Measurements from ENCODE around the gene GPR156. TPM values are rescaled to one million over a fixed set of nuclear protein-coding genes. Genes with fewer than 3 reads are reported as not detected.

GPR156 gene
- total and polyA plus RNA-seq, 9 of the 15 experiments (the other 6 are each of a cell fraction or from before 2014, with no cell fraction given), result 0.07 to 0.14 (median 0.12) TPM; not detected in 5

GRCh38 chr3:120281261-120281660 is 3.8 kb downstream of the GPR156 start (continued):
- no peak for TF ChIP-seq ATF2 (CRISPR knock-in tag; IDR thresholded peaks at IDR 0.05)
- no peak for TF ChIP-seq PHF20 (IDR thresholded peaks at IDR 0.05; ENCODE audit: partially characterized antibody)
- no peak for TF ChIP-seq DDX20 (tag; IDR thresholded peaks at IDR 0.05; ENCODE audit: low read depth)
- TF ChIP-seq ZNF609 (CRISPR knock-in tag; IDR thresholded peaks at IDR 0.05; ENCODE audit: borderline replicate concordance), result no peak
- TF ChIP-seq ERF (CRISPR knock-in tag; IDR thresholded peaks at IDR 0.05), result no peak
- no peak for TF ChIP-seq TCF3 (CRISPR knock-in tag; IDR thresholded peaks at IDR 0.05)
- no peak for TF ChIP-seq TCF7 (IDR thresholded peaks at IDR 0.05; ENCODE audit: borderline replicate concordance)

All from K562 (cell line).